SU-DHL-6 (cell line): ENCODE measurements around the gene ZNF354B.

Experiments used
- H2AFZ ChIP-seq: fragments of 200-600 bp; sonication (generic); 2 replicates; pipeline ENCODE4 v1.6.1; 2014; ENCODE audit warnings: low read depth, mild to moderate bottlenecking, moderate library complexity, mixed read lengths, antibody characterized with exemption, low read length; ENCODE audit not compliant: severe bottlenecking
- H3F3A ChIP-seq: fragments of 200-600 bp; shearing (Covaris generic); 2 replicates; pipeline ENCODE4 v1.6.0; 2016; ENCODE audit warnings: antibody characterized with exemption, mild to moderate bottlenecking; ENCODE audit not compliant: insufficient read depth
- H3K27ac ChIP-seq: fragments of 200-600 bp; sonication (generic); 2 replicates; pipeline ENCODE4 v1.5.1; 2016; ENCODE audit warnings: low read depth, mild to moderate bottlenecking, low read length, moderate library complexity, mixed read lengths
- H3K27me3 ChIP-seq: fragments of 200-600 bp; sonication (generic), shearing (Covaris generic); 2 replicates; pipeline ENCODE4 v1.6.0; 2014; ENCODE audit warnings: mild to moderate bottlenecking, low read length
- H3K36me3 ChIP-seq: fragments of 200-600 bp; sonication (generic); 2 replicates; pipeline ENCODE4 v1.6.1; 2014; ENCODE audit warnings: mild to moderate bottlenecking, low read length, mixed read lengths
- H3K4me2 ChIP-seq: fragments of 300-600, 200-600 bp; shearing (Covaris generic), sonication (generic); 2 replicates; pipeline ENCODE4 v1.6.0; 2014; ENCODE audit warnings: low read length, low read depth, mild to moderate bottlenecking; ENCODE audit not compliant: poor library complexity, severe bottlenecking
- H3K4me3 ChIP-seq: fragments of 200-600 bp; sonication (generic); 2 replicates; pipeline ENCODE4 v1.5.1; 2014; ENCODE audit warnings: antibody characterized with exemption, low read length, mild to moderate bottlenecking, mixed read lengths; ENCODE audit not compliant: insufficient read depth, poor library complexity, severe bottlenecking
- H3K79me2 ChIP-seq: fragments of 200-600 bp; sonication (generic); 2 replicates; pipeline ENCODE4 v1.6.1; 2014; ENCODE audit warnings: mild to moderate bottlenecking, low read length, moderate library complexity; ENCODE audit not compliant: insufficient read depth
- H3K9ac ChIP-seq: fragments of 200-600 bp; sonication (generic); 2 replicates; pipeline ENCODE4 v1.7.0; 2014; ENCODE audit warnings: mild to moderate bottlenecking, low read length
- H3K9me2 ChIP-seq: fragments of 200-600 bp; sonication (generic); replicated peaks from 2 replicates; pipeline ENCODE4 v1.6.1; 2014; ENCODE audit warnings: low read length; ENCODE audit not compliant: insufficient read depth
- H3K9me3 ChIP-seq: fragments of 200-600 bp; sonication (generic); 2 replicates; pipeline ENCODE4 v1.6.1; 2014; ENCODE audit warnings: low read length, mixed read lengths; ENCODE audit not compliant: insufficient read depth
- H4K20me1 ChIP-seq: fragments of 200-600 bp; sonication (generic); 2 replicates; pipeline ENCODE4 v1.6.1; 2014; ENCODE audit warnings: low read depth, mild to moderate bottlenecking, antibody characterized with exemption, low read length, moderate library complexity, mixed read lengths
- EZH2phosphoT487 ChIP-seq: fragments of 200-600 bp; sonication (generic), shearing (Covaris generic); conservative IDR thresholded peaks from 2 replicates; pipeline ENCODE4 v1.6.1; 2018; ENCODE audit warnings: mild to moderate bottlenecking, antibody characterized with exemption, low read length, moderate library complexity, mixed read lengths
- TF ChIP-seq, protein P1 (sequence below): fragments of 200-600 bp; sonication (generic); IDR thresholded peaks from one replicate; pipeline ENCODE4 v1.5.1; 2017; ENCODE audit warnings: antibody characterized with exemption, mild to moderate bottlenecking, low read length, moderate library complexity; ENCODE audit not compliant: insufficient read depth, poor library complexity, severe bottlenecking

ZNF354B gene

DNA sequence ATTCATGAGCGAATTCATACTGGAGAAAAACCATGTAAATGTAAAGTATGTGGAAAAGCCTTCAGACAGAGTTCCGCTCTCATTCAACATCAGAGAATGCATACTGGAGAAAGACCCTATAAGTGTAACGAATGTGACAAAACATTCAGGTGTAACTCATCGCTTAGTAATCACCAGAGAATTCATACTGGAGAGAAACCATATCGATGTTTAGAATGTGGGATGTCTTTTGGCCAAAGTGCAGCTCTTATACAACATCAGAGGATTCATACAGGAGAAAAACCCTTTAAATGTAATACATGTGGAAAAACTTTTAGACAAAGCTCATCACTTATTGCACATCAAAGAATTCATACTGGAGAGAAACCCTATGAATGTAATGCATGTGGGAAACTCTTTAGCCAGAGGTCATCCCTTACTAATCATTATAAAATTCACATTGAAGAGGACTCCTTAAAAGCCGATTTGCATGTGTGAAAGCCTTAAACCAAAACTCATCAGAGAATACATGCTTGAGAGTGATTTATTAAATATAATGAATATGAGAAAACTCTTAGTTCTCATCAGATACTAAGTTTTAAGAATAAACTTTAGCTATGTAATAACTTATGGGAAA is 24.2 kb downstream of the ZNF354B start:
- Histone ChIP-seq H3K27me3 (no peaks in the 10 kb centered on the region), H3K4me2 (no peak overlapping the region), H3K9ac (no peak overlapping the region), H3K9me2 (no peaks in the 10 kb centered on the region), H3F3A (no peaks in the 10 kb centered on the region), H3K27ac (no peak overlapping the region), H3K79me2 (no peaks in the 10 kb centered on the region), H2AFZ (no peak overlapping the region), H3K4me3 (no peak overlapping the region), H4K20me1 (no peaks in the 10 kb centered on the region), H3K9me3 (peaks cover 23% of the 10 kb centered on the region; the same call in 1 of the 2 replicates), H3K36me3 (peaks cover 34% of the 10 kb centered on the region)
- TF ChIP-seq EZH2phosphoT487 = no peak
- TF ChIP-seq, protein P1, sequence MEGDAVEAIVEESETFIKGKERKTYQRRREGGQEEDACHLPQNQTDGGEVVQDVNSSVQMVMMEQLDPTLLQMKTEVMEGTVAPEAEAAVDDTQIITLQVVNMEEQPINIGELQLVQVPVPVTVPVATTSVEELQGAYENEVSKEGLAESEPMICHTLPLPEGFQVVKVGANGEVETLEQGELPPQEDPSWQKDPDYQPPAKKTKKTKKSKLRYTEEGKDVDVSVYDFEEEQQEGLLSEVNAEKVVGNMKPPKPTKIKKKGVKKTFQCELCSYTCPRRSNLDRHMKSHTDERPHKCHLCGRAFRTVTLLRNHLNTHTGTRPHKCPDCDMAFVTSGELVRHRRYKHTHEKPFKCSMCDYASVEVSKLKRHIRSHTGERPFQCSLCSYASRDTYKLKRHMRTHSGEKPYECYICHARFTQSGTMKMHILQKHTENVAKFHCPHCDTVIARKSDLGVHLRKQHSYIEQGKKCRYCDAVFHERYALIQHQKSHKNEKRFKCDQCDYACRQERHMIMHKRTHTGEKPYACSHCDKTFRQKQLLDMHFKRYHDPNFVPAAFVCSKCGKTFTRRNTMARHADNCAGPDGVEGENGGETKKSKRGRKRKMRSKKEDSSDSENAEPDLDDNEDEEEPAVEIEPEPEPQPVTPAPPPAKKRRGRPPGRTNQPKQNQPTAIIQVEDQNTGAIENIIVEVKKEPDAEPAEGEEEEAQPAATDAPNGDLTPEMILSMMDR = no peak

DNA sequence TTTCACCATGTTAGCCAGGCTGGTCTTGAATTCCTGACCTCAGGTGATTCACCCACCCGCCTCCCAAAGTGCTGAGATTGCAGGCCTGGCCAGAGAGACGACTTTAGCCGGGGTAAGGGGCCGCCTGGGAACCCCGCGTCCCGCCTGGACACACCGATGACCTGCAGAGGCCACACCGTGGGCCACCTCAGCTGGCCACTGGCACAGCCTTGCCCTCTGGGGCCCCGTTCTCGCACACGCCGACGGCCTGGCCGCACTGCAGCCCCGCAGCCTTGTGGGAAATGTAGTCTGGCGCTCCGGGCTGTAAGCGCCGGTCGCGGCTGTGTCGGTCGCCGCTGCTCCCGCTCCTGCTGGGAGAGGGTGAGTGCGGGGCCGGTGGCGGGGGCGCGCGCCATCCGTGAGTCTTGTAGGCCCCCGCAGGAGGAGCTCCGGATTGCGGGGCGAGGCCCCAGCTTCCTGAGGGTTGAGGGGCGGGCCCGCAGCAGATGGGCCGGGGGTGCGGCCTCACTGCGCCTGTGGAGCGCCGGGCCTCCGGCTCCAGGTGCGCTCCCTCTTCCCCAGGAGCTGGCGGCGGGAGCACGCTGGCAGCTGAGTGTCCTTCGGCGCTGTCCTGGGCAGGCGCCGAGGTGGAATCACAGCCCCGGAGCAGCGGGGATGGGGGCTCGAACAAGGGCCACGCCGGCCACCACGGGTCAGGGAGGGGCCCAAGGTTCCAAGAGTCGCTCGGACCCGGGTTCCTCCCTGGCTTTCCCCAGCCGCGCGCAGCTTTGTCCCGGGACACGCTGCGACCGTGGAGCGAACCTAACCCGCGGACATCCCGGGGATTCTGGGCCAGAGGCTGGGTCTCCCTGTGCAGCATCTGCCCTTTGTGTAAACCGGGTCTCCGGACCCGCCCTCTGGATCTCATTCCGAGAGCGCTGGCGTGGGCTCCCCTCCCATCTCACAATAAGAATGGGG is 36.1 kb downstream of the ZNF354B start, which contains the start of gene ZFP2:
TSS of gene ZFP2 (plus strand) at position 299 of the 957 bp plus-strand sequence. CDS start 35,401 bp downstream, outside the sequence.
- Histone ChIP-seq H3K79me2 (no peaks in the 10 kb centered on the region), H3K27ac (no peak within 1 kb of the TSS), H4K20me1 (no peaks in the 10 kb centered on the region)

DNA sequence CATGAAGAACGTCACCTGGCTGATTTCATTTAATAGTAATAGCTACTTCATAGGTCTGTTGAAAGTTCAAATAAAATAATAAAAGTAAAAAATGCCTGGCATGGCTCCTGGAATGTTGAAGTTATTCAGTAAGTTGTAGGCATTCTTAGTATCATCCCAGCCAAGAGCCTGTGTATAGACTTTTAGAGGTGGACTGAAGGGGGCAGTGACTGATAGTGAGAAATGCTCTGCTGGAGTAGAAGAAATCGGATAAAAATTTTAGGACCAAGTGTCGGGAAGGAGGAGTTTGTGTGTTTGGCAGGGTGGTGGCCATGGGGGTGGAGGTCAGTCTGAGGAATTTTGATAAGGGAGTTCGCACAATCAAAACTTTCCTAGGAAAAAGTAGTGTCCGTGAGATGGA is 39.5 kb downstream of the ZNF354B start:
- Histone ChIP-seq H3K36me3 (no peaks in the 10 kb centered on the region), H3K27me3 (no peaks in the 10 kb centered on the region), H4K20me1 (no peaks in the 10 kb centered on the region), H3K9me3 (no peaks in the 10 kb centered on the region), H3K9ac (no peak overlapping the region), H2AFZ (no peak overlapping the region), H3K4me3 (no peak overlapping the region), H3K9me2 (no peaks in the 10 kb centered on the region), H3K79me2 (no peaks in the 10 kb centered on the region), H3F3A (no peaks in the 10 kb centered on the region), H3K27ac (no peak overlapping the region), H3K4me2 (no peak overlapping the region)
- no peak for TF ChIP-seq EZH2phosphoT487
- TF ChIP-seq, protein P1 = no peak

More for the DNA sequence above, 36.1 kb downstream of the ZNF354B start, which contains the start of gene ZFP2:
- Histone ChIP-seq H3F3A (no peaks in the 10 kb centered on the region), H3K4me2 (peak within 1 kb of the TSS; percentile 22), H3K9me2 (no peaks in the 10 kb centered on the region), H2AFZ (no peak within 1 kb of the TSS), H3K36me3 (no peaks in the 10 kb centered on the region), H3K9ac (no peak within 1 kb of the TSS; the same call in 1 of the 2 replicates), H3K4me3 (no peak within 1 kb of the TSS), H3K27me3 (no peaks in the 10 kb centered on the region), H3K9me3 (no peaks in the 10 kb centered on the region)
- no peak for TF ChIP-seq EZH2phosphoT487
- TF ChIP-seq, protein P1 = no peak
